NOMO-1 treated with DMSO at 0.1 percent for 48 hours (cell line): ENCODE measurements around the gene TNFSF13B.

Experiments
- DNase-seq: peaks from one replicate; lab custom pipeline; 2025; ENCODE audit not compliant: unreplicated experiment; lab: John Stamatoyannopoulos, UW

Gene TNFSF13B

DNA sequence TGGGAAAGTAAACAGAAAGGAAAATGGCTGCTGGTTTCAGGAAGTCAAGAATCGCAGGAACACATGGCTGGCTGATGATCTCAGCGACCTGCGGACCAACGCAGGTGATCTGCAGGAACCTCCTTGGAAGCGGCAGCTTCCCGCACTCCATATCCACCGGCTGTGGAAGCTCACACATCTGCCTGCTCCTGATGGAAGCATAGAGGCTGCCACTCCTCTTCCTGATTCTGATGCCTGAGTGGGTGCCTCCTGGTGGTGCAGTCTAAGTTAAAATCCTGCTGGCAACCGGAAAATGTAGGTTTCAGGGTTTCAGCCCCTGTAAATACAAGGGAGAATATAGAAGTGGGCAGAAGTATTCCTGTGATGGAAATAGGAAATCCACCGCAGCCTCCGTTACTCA is 75.5 kb downstream of the TNFSF13B start:
- no peak for DNase-seq

DNA sequence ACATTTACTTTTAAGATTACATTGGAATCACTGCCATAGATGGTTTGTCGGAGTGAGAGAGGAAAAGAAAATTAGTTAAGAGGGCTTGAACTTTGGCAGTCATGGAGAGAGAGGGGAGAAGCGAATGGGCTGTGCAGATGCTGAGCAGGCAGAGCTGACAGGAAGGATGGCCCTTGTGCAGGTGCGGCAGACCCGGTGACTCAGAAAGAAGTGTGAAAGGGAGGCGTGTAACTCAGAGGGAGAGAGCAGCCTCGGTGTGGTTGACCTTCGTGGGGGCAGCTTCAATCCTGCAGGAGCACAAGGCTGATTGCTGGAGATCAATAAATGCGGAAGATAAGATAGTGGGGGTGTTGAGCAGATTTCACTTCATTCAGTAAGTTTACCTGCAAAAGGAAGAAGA is 76.9 kb downstream of the TNFSF13B start:
- DNase-seq: no peak

DNA sequence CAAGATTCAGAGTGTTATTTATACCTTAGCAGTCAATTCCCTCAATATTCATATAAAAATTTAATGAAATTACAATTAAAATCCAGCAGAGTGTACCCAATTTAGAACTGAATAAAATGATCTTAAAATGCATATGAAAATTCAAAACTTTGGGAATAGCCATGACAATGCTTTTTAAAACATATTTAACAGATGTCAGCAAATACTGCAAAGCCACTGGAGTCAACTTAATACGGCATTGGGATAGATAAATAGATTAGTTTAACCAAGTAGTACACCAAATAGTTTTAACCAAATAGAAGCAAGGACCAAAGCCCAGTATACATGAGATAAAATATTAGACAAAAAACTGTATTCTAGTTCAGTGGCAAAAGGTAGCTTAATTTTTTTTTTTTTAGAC is 79.8 kb downstream of the TNFSF13B start:
- no peak for DNase-seq

DNA sequence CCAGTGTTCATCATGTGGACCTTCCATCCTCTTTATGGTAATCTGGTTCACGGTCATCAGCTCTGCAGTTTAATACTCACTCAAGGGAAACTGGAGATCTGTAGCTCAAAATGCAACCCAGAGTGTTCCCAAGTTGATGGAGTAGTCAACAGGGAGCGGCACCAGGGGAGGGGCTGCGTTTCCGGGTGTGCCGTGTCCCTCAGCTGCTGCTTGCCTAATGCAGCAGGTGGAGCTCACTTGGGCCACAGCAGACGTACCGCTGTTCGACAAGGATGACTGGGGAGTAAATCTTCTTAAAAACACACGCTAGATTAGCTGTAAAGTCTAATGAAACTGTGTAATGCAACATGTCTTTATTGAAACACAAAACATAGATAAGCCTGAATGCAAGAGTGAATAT is 81.1 kb downstream of the TNFSF13B start:
- DNase-seq: no peak

DNA sequence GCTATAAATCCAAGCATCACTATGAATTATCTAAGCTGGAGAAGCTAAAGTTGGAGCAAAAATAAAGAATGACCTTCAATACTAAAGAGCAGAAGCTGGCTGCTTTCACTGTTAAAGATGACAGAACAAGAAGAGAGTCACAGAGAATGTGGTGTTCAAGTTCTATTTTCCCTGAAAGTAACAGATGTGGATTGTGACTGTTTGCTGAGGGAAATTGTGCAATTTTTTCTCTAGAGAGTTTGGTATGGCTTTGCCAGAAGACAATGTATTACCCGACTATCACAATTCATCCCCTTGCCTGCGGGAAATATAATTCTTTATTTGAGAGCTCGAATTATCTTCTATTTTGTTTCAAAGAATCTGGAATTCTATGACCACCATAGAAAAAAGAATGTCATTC is 83.1 kb downstream of the TNFSF13B start:
- peak; percentile 78 for DNase-seq

DNA sequence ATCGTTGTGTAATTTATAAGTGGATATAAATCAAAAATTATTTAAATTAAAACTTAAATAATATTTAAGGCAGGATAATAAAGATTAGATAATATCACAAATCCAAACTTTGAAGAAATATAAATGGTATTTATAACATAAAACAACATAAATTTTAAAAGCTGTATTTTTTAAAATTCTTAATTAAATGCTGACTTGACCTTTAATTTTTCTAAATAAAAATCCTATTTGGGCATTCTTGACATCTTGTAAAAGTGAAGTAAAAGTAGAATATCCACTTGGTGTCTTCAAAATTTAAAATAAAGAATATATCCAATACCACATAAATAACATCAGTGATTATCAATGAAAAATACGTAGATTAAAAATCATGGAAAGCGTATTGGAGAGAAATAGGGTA is 87.7 kb downstream of the TNFSF13B start:
- DNase-seq: no peak
